Left cardiac atrium (tissue), 4 donors: ENCODE results near the gene NVL. TPM values are rescaled to one million over a fixed set of nuclear protein-coding genes. Genes with fewer than 3 reads are reported as not detected.
"Not testable (repeated sequence)": the region's sequence is repeated elsewhere in the genome, so short reads cannot be mapped to it uniquely, and the experiment has no call there.

Experiments used
- ATAC-seq, 2 donors: fragments of 200-7000 bp; cut with Tn5 transposase; one replicate each; pipeline ENCODE4 v1.9.1; 2020; ENCODE audit warnings: mild to moderate bottlenecking in 2 of 2, moderate library complexity in 2 of 2
- DNase-seq: peaks from one replicate; pipeline ENCODE4 v3.0.0-alpha.2; 2020
- intact Hi-C, 2 donors: fragments of 100-400 bp; cut with DNase I; formaldehyde crosslinking; loops; one replicate each; pipeline versions ENCODE4 v1.14.1 to v1.15.1; 2022 to 2023
- total RNA-seq, 2 donors: library from RNA; stranded (reverse); fragmentation: NEBNext Ultra II Directional; extraction: Animal tissue kit (Norgen Biotek cat#: 25700); gene quantifications; one replicate each; pipeline ENCODE4 v1.2.1, GENCODE V29; 2021
- donor health status: DM: no; HTN: yes; CAD: no.
- donor health status: DM: no; HTN: yes; CAD: no; lungs with severe emphysema.
- donor health status: DM: yes; HTN: yes; CAD: no.
- donor health status: Dilated cardiomyopathy.

NVL gene
- total RNA-seq, 2 donors from 2014 or later: 10.7 to 11.8 TPM

DNA sequence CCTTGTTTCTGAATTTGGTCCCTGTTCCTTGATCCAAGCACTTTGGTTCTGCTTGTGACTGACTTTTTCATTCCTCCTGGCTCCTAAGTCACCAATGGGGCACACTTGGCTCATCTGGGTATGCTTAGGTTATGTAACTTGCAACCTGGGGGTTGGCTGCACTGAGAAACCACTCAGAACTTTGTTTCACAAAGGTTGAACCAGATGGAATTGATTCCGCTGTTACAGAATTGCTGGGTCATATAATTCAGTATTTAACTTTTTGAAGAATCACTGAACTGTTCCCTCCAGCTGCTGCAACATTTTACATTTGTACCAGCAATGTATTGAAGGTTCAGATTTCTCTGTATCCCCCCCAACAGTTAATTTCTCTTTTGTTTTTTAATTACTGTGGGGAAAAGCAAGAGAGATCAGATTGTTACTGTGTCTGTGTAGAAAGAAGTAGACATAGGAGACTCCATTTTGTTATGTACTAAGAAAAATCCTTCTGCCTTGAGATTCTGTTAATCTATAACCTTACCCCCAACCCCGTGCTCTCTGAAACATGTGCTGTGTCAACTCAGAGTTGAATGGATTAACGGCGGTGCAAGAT, 9.6 kb upstream of the NVL start:
- DNase-seq (no peak), ATAC-seq (no peak)
- intact Hi-C loops: loop anchor here in 1 of 2 donors (10.0 kb wide), 1 partner anchor 155 kb away; the partner anchor contains the start of gene DEGS1

DNA sequence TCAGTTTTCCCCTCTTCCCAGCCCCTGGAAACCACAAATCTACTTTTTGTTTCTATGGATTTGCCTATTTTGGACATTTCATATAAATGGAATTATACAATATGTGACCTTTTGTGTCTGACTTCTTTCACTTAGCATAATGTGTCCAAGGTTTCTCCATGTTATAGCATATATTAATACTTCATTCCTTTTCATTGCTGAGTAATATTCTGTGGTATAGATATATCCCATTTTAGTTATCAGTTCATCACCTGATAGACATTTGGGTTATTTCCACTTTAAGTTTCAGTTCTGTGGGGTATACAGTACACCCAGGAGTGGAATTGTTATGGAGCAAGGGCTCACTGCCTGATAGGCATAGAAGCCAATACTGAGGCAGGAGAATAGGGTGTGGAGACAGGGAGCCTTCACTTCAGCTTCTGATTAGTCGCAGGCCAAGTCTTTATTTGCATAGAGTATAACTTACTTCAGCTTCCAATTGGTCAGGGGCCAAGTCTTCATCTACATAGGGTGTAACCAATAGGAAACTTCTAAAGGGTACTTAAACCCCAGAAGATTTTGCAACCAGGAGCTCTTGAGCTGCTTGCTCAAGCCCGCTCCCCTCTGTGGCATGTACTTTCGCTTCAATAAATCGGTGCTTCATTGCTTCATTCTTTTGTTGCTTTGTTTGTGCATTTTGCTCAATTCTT, 8.3 kb upstream of the NVL start:
- ATAC-seq (no peak), DNase-seq (no peak)
- intact Hi-C loops: loop anchor here in 1 of 2 donors (10.0 kb wide), 1 partner anchor 153 kb away; the partner anchor contains the start of gene DEGS1

DNA sequence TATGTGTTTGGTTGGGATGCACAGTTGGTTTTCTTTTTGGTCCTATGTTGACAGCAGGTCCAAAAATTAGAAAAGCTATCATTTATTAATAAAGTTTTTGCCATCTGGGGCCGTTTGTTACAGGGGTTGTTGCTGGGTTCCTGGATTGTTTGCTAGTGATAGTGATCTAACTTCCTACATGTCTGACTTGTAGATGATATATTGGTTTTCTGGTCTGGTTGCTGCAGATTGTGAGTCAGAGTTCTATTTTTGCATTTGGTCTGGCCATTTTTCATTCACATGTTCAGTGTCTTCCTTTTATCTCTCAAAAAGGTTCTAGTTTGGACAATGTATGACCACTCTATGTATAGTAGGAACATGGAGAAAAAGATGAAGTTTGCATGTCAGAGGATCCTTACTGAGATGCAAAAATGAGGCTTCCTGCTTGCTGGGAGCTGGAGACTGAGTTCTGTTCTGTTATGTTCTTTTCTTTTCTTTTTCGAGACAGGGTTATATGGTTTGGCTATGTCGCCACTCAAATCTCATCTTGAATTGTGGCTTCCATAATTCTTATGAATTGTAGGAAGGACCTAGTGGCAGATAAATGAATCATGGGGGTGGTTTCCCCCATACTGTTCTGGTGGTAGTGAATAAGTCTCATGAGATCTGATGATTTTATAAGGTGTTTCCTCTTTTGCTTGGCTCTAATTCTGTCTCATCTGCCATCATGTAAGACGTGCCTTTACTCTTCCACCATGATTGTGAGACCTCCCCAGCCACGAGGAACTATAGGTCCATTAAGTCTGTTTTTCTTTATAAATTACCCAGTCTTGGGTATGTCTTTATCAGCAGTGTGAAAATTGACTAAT, 4.2 kb upstream of the NVL start:
- intact Hi-C loops: loop anchor here (2.0 to 10.0 kb wide), 4 partner anchors 149 to 217 kb away; partner anchors contain the start of gene DEGS1 (in 1 of the 2)
- ATAC-seq (no peak), DNase-seq (no peak)

DNA sequence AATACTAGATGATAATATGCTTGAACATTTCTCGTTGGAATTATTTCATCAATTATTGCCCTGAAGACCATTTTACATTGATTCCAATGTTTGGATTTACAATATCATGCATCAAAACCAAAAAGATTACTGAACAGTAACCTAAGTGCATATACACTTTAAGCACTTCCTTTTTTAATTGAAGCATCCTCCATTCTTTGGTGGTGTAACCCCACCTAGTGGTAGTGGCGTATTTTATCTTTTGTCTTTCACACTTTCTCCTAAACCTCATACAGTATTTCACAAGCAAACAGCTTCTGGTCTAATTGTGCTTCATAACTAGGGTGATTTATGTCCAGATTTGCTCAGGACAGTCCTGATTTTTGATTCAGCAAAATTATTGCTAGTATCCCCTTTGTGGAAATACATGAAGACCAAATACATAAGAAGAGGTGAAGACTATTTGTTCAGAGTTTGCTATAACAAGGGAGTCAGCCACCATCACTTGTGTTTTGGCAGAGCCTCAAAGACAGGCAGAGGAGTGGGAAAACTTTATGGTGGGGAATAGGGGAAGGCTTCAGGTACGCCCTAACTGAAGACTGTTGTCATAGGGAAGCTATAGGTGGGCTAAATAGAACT, 3.4 kb upstream of the NVL start:
- DNase-seq (no peak), ATAC-seq (peak in 1 of 2 donors; percentile 27)
- intact Hi-C loops: loop anchor here (5.0 to 10.0 kb wide), 3 partner anchors 149 to 216 kb away; partner anchors contain the start of gene DEGS1 (in 1 of the 2)

DNA sequence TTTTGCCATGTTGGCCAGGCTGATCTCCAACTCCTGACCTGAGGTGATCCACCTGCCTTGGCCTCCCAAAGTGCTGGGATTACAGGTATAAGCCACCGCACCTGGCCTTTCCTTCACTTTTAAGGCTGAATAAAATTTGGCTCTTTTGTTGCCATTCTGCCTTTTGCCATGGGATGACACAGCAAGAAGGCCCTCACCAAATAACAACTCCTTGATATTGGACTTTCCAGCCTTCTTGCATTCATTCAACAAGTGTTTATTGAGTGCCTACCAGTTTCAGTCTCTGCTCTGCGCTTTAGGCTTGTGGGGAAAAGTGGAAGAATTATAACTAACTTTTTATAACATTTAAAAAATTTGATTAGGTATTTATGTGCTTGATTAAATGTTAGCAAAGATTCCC, 1.9 kb upstream of the NVL start:
- no peak for DNase-seq
- ATAC-seq: no peak
- intact Hi-C loops: loop anchor here (5.0 to 10.0 kb wide), 3 partner anchors 147 to 215 kb away; partner anchors contain the start of gene DEGS1 (in 1 of the 2)

DNA sequence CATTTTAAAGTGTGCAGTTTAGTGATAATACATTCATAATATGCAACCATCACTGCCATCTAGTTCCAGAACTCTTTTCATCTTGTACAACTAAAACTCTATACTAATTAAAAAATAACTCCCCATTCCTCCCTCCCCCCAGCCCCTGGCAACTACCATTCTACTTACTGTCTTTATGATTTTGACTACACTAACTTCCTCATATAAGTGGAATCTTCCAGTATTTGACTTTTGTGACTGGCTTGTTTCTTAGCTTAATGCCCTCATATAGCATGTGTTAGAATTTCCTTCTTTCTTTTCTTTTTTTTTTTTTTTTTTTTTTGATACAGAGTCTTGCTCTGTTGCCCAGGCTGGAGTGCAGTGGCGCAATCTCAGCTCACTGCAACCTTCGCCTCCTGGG, 1.4 kb upstream of the NVL start:
- intact Hi-C loops: loop anchor here (5.0 to 10.0 kb wide), 3 partner anchors 147 to 214 kb away; partner anchors contain the start of gene DEGS1 (in 1 of the 2)
- no peak for DNase-seq
- no peak for ATAC-seq

- no peak for DNase-seq
- no peak for ATAC-seq
- intact Hi-C loops: no loop called here
Observed at GRCh38 chr1:224329484-224329841, 509 bp downstream of the NVL start.

DNA sequence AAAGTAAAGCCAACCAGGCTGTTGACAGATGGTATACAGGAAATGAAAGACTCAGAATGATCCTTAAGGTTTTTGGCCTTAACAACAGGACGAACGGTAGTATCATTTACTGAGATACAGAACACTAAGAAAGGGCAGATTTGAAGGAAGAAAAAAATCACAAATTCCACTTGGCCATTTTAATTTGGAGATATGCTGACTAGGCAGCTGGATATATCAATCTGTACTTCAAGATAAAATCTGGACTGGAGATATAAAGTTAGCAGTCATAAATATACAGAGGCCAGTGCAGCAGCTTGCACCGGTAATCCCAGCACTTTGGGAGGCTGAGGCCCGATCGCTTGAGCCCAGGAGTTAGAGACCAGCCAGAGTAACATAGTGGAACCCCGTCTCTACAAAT, 1.3 kb downstream of the NVL start:
- DNase-seq (no peak), ATAC-seq (no peak)
- intact Hi-C loops: no loop called here

GRCh38 chr1:224325959-224326358, 4.0 kb downstream of the NVL start:
- intact Hi-C loops: no loop called here
- no peak for DNase-seq
- ATAC-seq: no peak

- intact Hi-C loops: no loop called here
Observed at GRCh38 chr1:224321706-224322105, 8.3 kb downstream of the NVL start.

DNA sequence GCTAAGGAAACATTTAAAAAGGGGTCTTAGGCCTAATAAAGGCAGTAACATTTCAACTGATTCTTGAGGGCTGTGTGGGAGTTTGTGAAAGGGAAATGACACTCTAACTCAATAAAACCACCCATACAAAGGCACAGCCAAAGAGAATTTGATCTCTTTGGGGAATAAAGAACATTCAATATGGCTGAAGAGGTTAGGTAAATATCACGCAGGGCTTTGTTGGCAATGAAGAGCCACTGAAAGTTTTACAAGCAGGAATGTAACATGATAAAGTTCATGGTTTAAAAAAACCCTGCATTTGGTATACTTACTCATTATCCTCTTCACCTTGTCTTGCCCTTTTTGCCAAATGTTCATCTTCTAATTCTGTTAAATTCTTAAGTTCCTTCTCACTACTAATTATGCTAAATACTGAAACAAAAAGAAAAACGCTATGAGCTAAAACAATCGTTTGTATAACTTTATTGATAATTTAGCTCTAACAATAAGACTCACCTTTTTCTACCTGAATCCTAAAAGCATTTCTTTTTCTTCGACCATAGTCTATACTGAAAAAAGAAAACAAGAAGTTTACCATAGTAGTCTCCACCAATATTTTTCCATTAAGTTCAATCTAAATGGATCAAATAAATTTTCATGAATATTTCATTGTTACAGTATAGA, 12.5 kb downstream of the NVL start:
- ATAC-seq (no peak), DNase-seq (no peak)
- intact Hi-C loops: no loop called here

More at GRCh38 chr1:224321706-224322105, 8.3 kb downstream of the NVL start:
- DNase-seq: no peak
- no peak for ATAC-seq

- ATAC-seq (no peak), DNase-seq (no peak)
- intact Hi-C loops: no loop called here
Observed at GRCh38 chr1:224312025-224312424, 17.9 kb downstream of the NVL start.

DNA sequence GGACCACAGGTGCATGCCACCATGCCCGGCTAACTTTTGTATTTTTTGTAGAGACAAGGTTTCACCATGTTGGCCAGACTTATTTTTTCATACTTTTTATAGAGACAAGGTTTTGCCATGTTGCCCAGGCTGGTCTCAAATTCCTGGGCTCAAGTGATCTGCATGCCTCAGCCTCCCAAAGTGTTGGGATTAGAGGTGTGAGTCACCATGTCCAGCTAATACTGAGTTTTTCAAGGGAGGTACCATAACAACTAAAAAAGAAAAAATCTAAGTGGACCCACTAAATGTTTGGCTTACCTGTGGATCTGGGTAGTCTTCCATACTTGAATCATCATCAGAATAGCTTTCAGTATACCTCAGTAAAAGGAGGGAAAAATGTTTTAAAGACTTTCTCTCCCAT, 18.5 kb downstream of the NVL start:
- ATAC-seq, intact Hi-C loops, DNase-seq: not testable (repeated sequence)

DNA sequence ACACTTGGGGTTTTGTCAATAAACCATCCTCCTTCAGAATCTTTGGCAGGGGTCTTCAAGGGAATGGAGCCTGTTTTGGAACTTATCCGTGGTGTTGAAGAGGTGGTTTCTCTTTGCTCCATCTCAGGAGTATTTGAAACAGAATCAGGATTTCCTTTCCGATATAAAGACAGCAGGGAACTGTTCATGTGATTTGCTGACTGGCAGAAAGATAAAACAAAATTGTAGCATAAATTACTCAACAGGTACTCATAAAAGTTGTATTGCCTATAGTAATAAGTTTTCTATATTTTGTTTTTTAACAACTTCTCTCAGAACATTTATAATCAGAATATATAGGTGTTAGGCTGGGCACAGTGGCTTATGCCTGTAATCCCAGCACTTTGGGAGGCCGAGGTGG, 21.9 kb downstream of the NVL start:
- intact Hi-C loops: no loop called here
- ATAC-seq (no peak), DNase-seq (no peak)

GRCh38 chr1:224304767-224305166, 25.2 kb downstream of the NVL start:
- ATAC-seq (no peak), DNase-seq (no peak)
- intact Hi-C loops: no loop called here

GRCh38 chr1:224302947-224303346, 27.0 kb downstream of the NVL start:
- DNase-seq (no peak), ATAC-seq (no peak)
- intact Hi-C loops: no loop called here

DNA sequence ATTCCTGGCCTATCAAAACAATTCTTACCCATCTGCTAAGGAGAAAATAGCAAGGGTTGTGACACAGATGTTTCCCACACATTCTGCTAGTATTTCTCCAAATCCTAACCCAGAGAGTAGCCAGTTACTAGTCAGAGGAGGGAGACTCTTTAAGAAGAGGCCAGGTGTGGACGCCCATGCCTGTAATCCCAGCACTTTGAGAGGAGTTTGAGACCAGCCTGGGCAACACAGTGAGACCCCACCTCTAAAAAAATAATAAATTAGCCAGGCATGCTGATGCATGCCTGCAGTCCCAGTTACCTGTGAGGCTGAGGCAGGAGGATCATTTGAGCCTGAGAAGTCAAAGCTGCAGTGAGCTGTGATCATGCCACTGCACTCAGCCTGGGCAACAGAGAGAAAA, 28.6 kb downstream of the NVL start:
- intact Hi-C loops: no loop called here
- DNase-seq: no peak
- ATAC-seq: no peak

DNA sequence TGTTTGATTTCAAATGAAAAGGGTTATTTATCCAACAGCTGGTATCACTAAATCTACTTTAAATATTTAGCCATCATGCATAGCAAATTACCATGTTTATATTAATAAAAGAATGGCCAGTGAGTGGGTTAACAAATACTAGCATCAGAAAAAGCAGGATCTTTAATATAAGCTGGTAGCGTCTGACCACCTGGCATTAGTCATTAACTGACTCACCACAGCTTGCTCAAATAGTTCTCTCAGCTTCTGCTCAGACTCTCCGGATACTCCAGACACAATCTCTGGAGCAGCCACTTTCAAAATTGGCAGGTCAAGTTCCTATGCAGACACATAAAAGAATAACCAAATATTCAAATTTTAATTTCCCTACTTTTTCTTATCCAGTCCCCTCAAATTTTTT, 29.6 kb downstream of the NVL start:
- DNase-seq (no peak), ATAC-seq (no peak)
- intact Hi-C loops: no loop called here
